OCI-LY1 (cell line): ENCODE measurements around the gene ERN1.

Experiments
- CTCF ChIP-seq: fragments of 200-600 bp; sonication (generic), shearing (Covaris generic); IDR thresholded peaks from 2 replicates; pipeline ENCODE4 v1.5.1; 2017; ENCODE audit warnings: mild to moderate bottlenecking, antibody characterized with exemption, low read length, moderate library complexity, mixed read lengths
- EZH2 ChIP-seq: fragments of 200-600 bp; sonication (generic), shearing (Covaris generic); IDR thresholded peaks from 2 replicates; pipeline ENCODE4 v1.8.0; 2017; ENCODE audit warnings: borderline replicate concordance, mixed run types, mild to moderate bottlenecking, antibody characterized with exemption, low read length, moderate library complexity, mixed read lengths

- TF ChIP-seq CTCF = no peak
- no peak for TF ChIP-seq EZH2
Observed at GRCh38 chr17:64069143-64069542, 60.8 kb downstream of the ERN1 start.
